Smooth muscle cell (in vitro differentiated cells): ENCODE measurements around the gene DPP7. TPM values are rescaled to one million over a fixed set of nuclear protein-coding genes. Genes with fewer than 3 reads are reported as not detected.

Source experiments
- DNase-seq: peaks from one replicate; lab custom pipeline; 2025; ENCODE audit not compliant: unreplicated experiment; lab: John Stamatoyannopoulos, UW
- H2AFZ ChIP-seq: fragments of 200-600 bp; sonication (generic); 2 replicates; pipeline ENCODE4 v1.6.0; 2016; ENCODE audit warnings: antibody characterized with exemption, low read depth, mild to moderate bottlenecking
- H3F3A ChIP-seq: fragments of 200-600 bp; sonication (generic); 2 replicates; pipeline ENCODE4 v1.6.0; 2017; ENCODE audit warnings: antibody characterized with exemption, low read depth
- H3K27ac ChIP-seq: fragments of 200-600 bp; sonication (generic); 2 replicates; pipeline ENCODE4 v1.5.1; 2016; ENCODE audit warnings: low read depth, mild to moderate bottlenecking
- H3K27me3 ChIP-seq: fragments of 200-600 bp; sonication (generic); 2 replicates; pipeline ENCODE4 v1.6.1; 2016; ENCODE audit warnings: low read depth, mild to moderate bottlenecking
- H3K36me3 ChIP-seq: fragments of 200-600 bp; sonication (generic); 2 replicates; pipeline ENCODE4 v1.5.1; 2016; ENCODE audit warnings: low read depth
- H3K4me1 ChIP-seq: fragments of 200-600 bp; sonication (generic); 2 replicates; pipeline ENCODE4 v1.5.1; 2016; ENCODE audit warnings: low read depth
- H3K4me2 ChIP-seq: fragments of 200-600 bp; sonication (generic); 2 replicates; pipeline ENCODE4 v1.6.0; 2016; ENCODE audit warnings: mild to moderate bottlenecking
- H3K4me3 ChIP-seq: fragments of 200-600 bp; sonication (generic); 2 replicates; pipeline ENCODE4 v1.5.1; 2016; ENCODE audit warnings: mild to moderate bottlenecking
- H3K79me2 ChIP-seq: fragments of 200-600 bp; sonication (generic); 2 replicates; pipeline ENCODE4 v1.6.0; 2016; ENCODE audit warnings: low read depth, mild to moderate bottlenecking
- H3K9ac ChIP-seq: fragments of 200-600 bp; sonication (generic); 2 replicates; pipeline ENCODE4 v1.6.0; 2016; ENCODE audit warnings: low read depth
- H3K9me3 ChIP-seq: fragments of 200-600 bp; sonication (generic); replicated peaks from 2 replicates; pipeline ENCODE4 v1.5.1; 2016; ENCODE audit warnings: low read depth
- H4K20me1 ChIP-seq: fragments of 200-600 bp; sonication (generic); 2 replicates; pipeline ENCODE4 v1.6.0; 2016; ENCODE audit warnings: low read depth
- CTCF ChIP-seq: fragments of 200-600 bp; sonication (generic); IDR thresholded peaks from 2 replicates; pipeline ENCODE4 v1.5.1; 2017; ENCODE audit warnings: borderline replicate concordance, mild to moderate bottlenecking, antibody characterized with exemption; ENCODE audit not compliant: insufficient read depth, poor library complexity, severe bottlenecking
- WGBS: methylation state at CpG from one replicate; pipeline ENCODE4 v1.1.7; 2016; ENCODE audit warnings: low lambda C conversion rate; 5-methylcytosine and 5-hydroxymethylcytosine counted together
- polyA plus RNA-seq: library from polyadenylated mRNA; unstranded; fragments of >200 nt; fragmentation: Nextera tagmentation; extraction: Ambion mirVana; gene quantifications from 2 replicates; pipeline ENCODE4 v1.2.1, GENCODE V29; 2016
- total RNA-seq: library from RNA; depleted of rRNA; stranded (reverse); fragments of >200 nt; gene quantifications from 2 replicates; pipeline ENCODE4 v1.2.3, GENCODE V29; 2014

DPP7 gene
- total and polyA plus RNA-seq, 2 experiments from 2014 or later, result 51.4 to 170 TPM

- Histone ChIP-seq H3F3A (peaks cover 29% of the 10 kb centered on the region), H3K36me3 (no peaks in the 10 kb centered on the region), H3K4me3 (peak within 1 kb of the TSS; percentile 75), H3K27ac (peak within 1 kb of the TSS; percentile 79), H3K4me2 (peak within 1 kb of the TSS; percentile 96), H3K4me1 (peaks cover 20% of the 10 kb centered on the region), H3K9ac (peak within 1 kb of the TSS; percentile 86), H3K9me3 (no peaks in the 10 kb centered on the region), H3K79me2 (peaks cover 19% of the 10 kb centered on the region), H2AFZ (peak within 1 kb of the TSS; percentile 81), H3K27me3 (no peaks in the 10 kb centered on the region), H4K20me1 (peaks cover 6% of the 10 kb centered on the region)
- DNase-seq, result peak; percentile 91
- no peak for TF ChIP-seq CTCF
- WGBS, result 1% methylated on average over 94 of the region's 101 CpGs
Observed at GRCh38 chr9:137086531-137087408, 27.8 kb downstream of the DPP7 start, which contains the start of gene MAN1B1. Gene MAN1B1 (plus strand): TSS chr9:137086985. CDS start chr9:137087000, 15 bp downstream.

DNA sequence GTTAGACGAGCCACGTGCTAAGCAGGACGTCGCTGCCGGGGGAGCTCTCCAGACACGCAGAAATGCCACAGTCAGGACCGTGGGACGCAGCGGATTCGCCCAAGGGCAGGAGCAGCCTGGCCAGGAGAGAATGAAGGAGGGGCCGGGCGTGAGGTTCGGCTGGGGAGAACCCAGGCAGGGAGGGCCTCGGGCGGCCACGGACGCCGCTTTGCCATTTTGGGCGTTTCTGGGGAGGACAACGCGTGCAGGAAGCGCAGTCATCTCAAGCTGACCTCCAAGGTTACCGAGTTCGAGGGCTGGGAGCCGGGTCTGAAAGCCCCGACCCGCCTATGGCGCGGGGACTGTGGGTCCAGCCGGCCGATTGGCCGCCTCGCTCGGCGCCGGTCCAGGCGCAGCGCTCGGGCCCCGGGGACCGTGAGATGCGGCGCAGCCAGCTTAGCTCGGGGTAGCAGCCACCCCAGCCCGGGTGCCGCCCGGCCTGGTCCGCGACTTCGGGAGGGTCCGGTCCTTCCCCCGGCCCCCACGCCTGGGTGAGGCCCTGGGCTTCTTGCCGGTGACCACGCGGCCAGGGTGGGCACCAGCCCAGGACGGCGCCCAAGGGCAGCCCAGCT, 28.5 kb downstream of the DPP7 start:
- Histone ChIP-seq H3K4me2 (peak overlapping the region; percentile 96), H2AFZ (peak overlapping the region; percentile 34), H3K9ac (peak overlapping the region; percentile 74), H4K20me1 (peaks cover 4% of the 10 kb centered on the region), H3K27ac (peak overlapping the region; percentile 79), H3K79me2 (peaks cover 19% of the 10 kb centered on the region), H3K27me3 (no peaks in the 10 kb centered on the region), H3K4me3 (peak overlapping the region; percentile 75), H3K4me1 (peaks cover 20% of the 10 kb centered on the region), H3K36me3 (no peaks in the 10 kb centered on the region), H3F3A (peaks cover 29% of the 10 kb centered on the region), H3K9me3 (no peaks in the 10 kb centered on the region)
- DNase-seq, result peak; percentile 58
- TF ChIP-seq CTCF, result no peak
- 3% methylated on average over 40 of the region's 58 CpGs for WGBS

DNA sequence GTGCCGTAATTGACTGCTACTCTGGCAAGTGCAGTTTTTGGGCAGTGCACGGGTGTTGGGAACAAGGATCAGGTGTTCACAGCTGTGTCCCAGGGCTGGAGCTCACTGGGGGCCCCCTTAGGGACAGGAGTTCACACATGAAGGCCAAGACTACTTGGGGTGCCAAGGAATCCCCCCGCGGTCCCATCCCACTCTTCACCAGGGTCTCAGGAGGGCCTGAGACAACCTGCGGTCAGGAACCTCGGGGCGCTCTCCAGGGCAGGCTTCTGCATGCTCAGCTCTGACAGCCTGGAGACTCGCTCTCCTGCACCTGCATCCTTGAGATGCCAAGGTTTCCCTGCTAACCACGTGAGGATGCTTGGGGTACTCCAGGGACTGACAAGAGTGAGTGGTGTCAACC, 30.0 kb downstream of the DPP7 start:
- DNase-seq, result no peak
- H3K9ac ChIP-seq, result no peak overlapping the region
- peaks cover 20% of the 10 kb centered on the region for H3K4me1 ChIP-seq
- H3K27me3 ChIP-seq, result no peaks in the 10 kb centered on the region
- peak overlapping the region; percentile 83 for H3K27ac ChIP-seq
- no peaks in the 10 kb centered on the region for H3K9me3 ChIP-seq
- H3K79me2 ChIP-seq, result peaks cover 16% of the 10 kb centered on the region
- no peak overlapping the region for H3K4me3 ChIP-seq
- TF ChIP-seq CTCF, result no peak
- H3K4me2 ChIP-seq, result peak overlapping the region; percentile 19
- 83% methylated on average over 9 of the region's 9 CpGs for WGBS
- peaks cover 29% of the 10 kb centered on the region for H3F3A ChIP-seq
- no peak overlapping the region for H2AFZ ChIP-seq
- no peaks in the 10 kb centered on the region for H3K36me3 ChIP-seq
- H4K20me1 ChIP-seq, result peaks cover 14% of the 10 kb centered on the region
